ENCODE results near the gene CNGB1. TPM values are rescaled to one million over a fixed set of nuclear protein-coding genes. Genes with fewer than 3 reads are reported as not detected.

CNGB1 gene
- total RNA-seq, 1 donor from 2014 or later, result not detected

- no peak overlapping the region for H3K4me3 Mint-ChIP-seq
- H3K4me1 Mint-ChIP-seq, result peaks cover 46% of the 10 kb centered on the region
Observed at GRCh38 chr16:57842601-57843000, 128.3 kb downstream of the CNGB1 start.

DNA sequence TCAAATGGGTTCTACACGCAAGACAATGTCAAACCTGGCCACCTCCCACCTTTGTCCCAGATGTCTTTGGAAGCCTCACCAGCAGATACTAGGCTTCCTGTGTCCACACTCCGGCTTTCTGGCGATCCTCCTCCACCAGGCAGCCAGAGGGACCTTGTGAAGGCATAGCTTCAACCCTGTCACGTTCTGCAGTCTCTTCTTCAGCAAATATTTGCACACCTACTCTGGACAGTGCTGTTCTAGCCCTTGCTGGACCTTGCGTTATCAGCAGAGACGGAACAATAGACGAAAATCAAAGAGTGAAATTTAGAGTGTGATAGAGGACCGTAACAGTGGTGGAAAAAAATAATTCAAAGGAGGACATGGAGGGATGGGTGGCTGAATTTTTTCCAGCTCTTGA lies 130.1 kb downstream of the CNGB1 start:
- TF ChIP-seq, protein P1, sequence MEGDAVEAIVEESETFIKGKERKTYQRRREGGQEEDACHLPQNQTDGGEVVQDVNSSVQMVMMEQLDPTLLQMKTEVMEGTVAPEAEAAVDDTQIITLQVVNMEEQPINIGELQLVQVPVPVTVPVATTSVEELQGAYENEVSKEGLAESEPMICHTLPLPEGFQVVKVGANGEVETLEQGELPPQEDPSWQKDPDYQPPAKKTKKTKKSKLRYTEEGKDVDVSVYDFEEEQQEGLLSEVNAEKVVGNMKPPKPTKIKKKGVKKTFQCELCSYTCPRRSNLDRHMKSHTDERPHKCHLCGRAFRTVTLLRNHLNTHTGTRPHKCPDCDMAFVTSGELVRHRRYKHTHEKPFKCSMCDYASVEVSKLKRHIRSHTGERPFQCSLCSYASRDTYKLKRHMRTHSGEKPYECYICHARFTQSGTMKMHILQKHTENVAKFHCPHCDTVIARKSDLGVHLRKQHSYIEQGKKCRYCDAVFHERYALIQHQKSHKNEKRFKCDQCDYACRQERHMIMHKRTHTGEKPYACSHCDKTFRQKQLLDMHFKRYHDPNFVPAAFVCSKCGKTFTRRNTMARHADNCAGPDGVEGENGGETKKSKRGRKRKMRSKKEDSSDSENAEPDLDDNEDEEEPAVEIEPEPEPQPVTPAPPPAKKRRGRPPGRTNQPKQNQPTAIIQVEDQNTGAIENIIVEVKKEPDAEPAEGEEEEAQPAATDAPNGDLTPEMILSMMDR (IDR thresholded peaks at IDR 0.05), result no peak
- TF ChIP-seq EZH2phosphoT487 (IDR thresholded peaks at IDR 0.05) (no peak), EZH2 (IDR thresholded peaks at IDR 0.05) (no peak)
- Mint-ChIP-seq H3K9me3 (no peaks in the 10 kb centered on the region), H3K4me3 (no peak overlapping the region), H3K27ac (peak overlapping the region; percentile 22), H3K27me3 (ENCODE audit: insufficient read depth, low read depth) (peaks cover 20% of the 10 kb centered on the region), H3K36me3 (no peaks in the 10 kb centered on the region), H3K4me1 (peaks cover 43% of the 10 kb centered on the region)
- Histone ChIP-seq H3K4me2 (no peak overlapping the region), H3K79me2 (ENCODE audit: low read depth) (no peaks in the 10 kb centered on the region), H2AFZ (replicated peaks) (no peak overlapping the region), H3K9ac (no peak overlapping the region), H3K27ac (no peak overlapping the region), H3K36me3 (no peaks in the 10 kb centered on the region), H4K20me1 (ENCODE audit: low read depth) (no peaks in the 10 kb centered on the region), H3F3A (ENCODE audit: low read depth) (no peaks in the 10 kb centered on the region), H3K27me3 (no peaks in the 10 kb centered on the region), H3K4me1 (peaks cover 10% of the 10 kb centered on the region), H3K9me3 (ENCODE audit: low read depth) (no peaks in the 10 kb centered on the region), H3K4me3 (no peak overlapping the region)
- no peak for DNase-seq (ENCODE audit: low spot score)

More at GRCh38 chr16:57842601-57843000, 128.3 kb downstream of the CNGB1 start:
- peaks cover 7% of the 10 kb centered on the region for H3F3A ChIP-seq (ENCODE audit: low read depth)
- no peak overlapping the region for H3K9ac ChIP-seq
- Mint-ChIP-seq H3K36me3 (no peaks in the 10 kb centered on the region), H3K9me3 (no peaks in the 10 kb centered on the region), H3K27ac (peak overlapping the region; percentile 63), H3K27me3 (ENCODE audit: insufficient read depth, low read depth) (peaks cover 18% of the 10 kb centered on the region)
- no peak overlapping the region for H3K4me2 ChIP-seq
- no peak for DNase-seq (ENCODE audit: low spot score)
- no peaks in the 10 kb centered on the region for H3K36me3 ChIP-seq
- no peaks in the 10 kb centered on the region for H3K9me3 ChIP-seq (ENCODE audit: low read depth)
- no peaks in the 10 kb centered on the region for H3K27me3 ChIP-seq
- H3K4me3 ChIP-seq, result no peak overlapping the region
- H3K79me2 ChIP-seq (ENCODE audit: low read depth), result no peaks in the 10 kb centered on the region
- peaks cover 21% of the 10 kb centered on the region for H3K4me1 ChIP-seq
- no peak overlapping the region for H3K27ac ChIP-seq
- no peak overlapping the region for H2AFZ ChIP-seq (replicated peaks)
- TF ChIP-seq EZH2phosphoT487 (IDR thresholded peaks at IDR 0.05) (no peak), EZH2 (IDR thresholded peaks at IDR 0.05) (no peak)
- TF ChIP-seq, protein P1 (IDR thresholded peaks at IDR 0.05), result no peak
- H4K20me1 ChIP-seq (ENCODE audit: low read depth), result no peaks in the 10 kb centered on the region

GRCh38 chr16:57838161-57838560 lies 132.8 kb downstream of the CNGB1 start:
- Histone ChIP-seq H3K4me1 (peaks cover 16% of the 10 kb centered on the region), H4K20me1 (ENCODE audit: low read depth) (no peaks in the 10 kb centered on the region), H3K4me3 (no peak overlapping the region), H3K9ac (no peak overlapping the region), H3F3A (ENCODE audit: low read depth) (no peaks in the 10 kb centered on the region), H3K4me2 (peak overlapping the region; percentile 5), H3K9me3 (ENCODE audit: low read depth) (no peaks in the 10 kb centered on the region), H3K27me3 (no peaks in the 10 kb centered on the region), H2AFZ (replicated peaks) (no peak overlapping the region), H3K27ac (no peak overlapping the region), H3K36me3 (no peaks in the 10 kb centered on the region), H3K79me2 (ENCODE audit: low read depth) (no peaks in the 10 kb centered on the region)
- Mint-ChIP-seq H3K9me3 (no peaks in the 10 kb centered on the region), H3K36me3 (no peaks in the 10 kb centered on the region), H3K27ac (peak overlapping the region; percentile 78), H3K4me3 (no peak overlapping the region), H3K4me1 (peaks cover 40% of the 10 kb centered on the region), H3K27me3 (ENCODE audit: insufficient read depth, low read depth) (peaks cover 14% of the 10 kb centered on the region)
- TF ChIP-seq EZH2phosphoT487 (IDR thresholded peaks at IDR 0.05) (no peak), EZH2 (IDR thresholded peaks at IDR 0.05) (no peak)
- TF ChIP-seq, protein P1 (IDR thresholded peaks at IDR 0.05), result no peak
- DNase-seq (ENCODE audit: low spot score), result no peak
